Measurements from ENCODE around the gene MAP1LC3B. TPM values are rescaled to one million over a fixed set of nuclear protein-coding genes. Genes with fewer than 3 reads are reported as not detected.
"Not testable (repeated sequence)": the region's sequence is repeated elsewhere in the genome, so short reads cannot be mapped to it uniquely, and the experiment has no call there.

The MAP1LC3B gene
- total and polyA plus RNA-seq, 2 experiments from 2014 or later = 43.9 to 226 TPM

DNA sequence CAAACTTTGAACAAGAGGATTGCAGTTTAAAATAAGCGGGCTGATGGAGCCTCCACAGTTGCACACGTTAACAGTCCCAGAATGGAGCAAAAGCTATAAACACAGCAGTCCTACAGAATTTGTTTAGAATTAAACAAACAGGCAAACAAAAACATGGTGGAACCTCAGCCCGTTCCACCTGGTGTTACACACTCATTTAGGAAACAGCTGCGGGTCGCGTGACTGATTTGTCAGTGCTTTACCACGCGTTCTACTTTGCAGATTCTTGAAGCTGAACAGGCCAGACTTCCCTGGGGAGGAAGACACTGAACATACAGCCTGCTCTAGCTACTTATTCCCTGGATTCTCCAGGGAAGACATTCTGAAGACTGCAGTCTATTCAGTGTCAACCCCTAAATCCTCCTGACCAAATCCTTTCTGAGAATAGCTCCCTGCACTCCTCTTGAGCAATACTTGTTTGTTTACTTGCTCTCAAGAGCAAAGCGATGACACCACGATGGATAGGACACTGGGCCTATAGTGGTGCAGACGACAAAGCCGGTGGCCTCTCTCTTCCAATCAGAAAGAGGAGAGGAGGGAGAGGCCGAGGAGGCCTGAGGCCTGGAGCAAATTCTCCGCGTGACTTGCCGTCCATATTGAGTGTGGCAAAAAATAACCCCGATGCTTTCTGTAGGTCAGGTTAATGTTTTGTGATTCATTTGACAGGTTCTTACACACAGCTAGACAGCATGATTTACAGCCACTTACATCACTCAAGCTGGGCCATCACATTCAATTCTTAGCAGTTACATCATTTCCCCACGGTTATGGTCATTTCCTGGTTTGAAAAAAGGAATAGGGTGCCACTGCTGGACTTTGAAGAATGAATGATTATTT is 4.0 kb upstream of the MAP1LC3B start:
- Histone ChIP-seq H3K4me2 (ENCODE audit: unreplicated experiment) (peak overlapping the region; percentile 51), H3K36me3 (ENCODE audit: low read depth) (no peaks in the 10 kb centered on the region), H3K4me3 (peak overlapping the region; percentile 52), H3K27ac (peak overlapping the region; percentile 93), H3K9me3 (ENCODE audit: low read depth) (no peaks in the 10 kb centered on the region), H2AFZ (peak overlapping the region; percentile 75), H3F3A (ENCODE audit: insufficient read depth) (peaks cover 27% of the 10 kb centered on the region), H3K9ac (peak overlapping the region; percentile 77), H3K9me2 (ENCODE audit: insufficient read depth) (no peaks in the 10 kb centered on the region), H3K4me1 (ENCODE audit: insufficient read depth) (peaks cover 20% of the 10 kb centered on the region), H4K20me1 (ENCODE audit: insufficient read depth) (no peaks in the 10 kb centered on the region), H3K79me2 (ENCODE audit: insufficient read depth) (peaks cover 6% of the 10 kb centered on the region), H3K27me3 (replicated peaks; ENCODE audit: insufficient read depth) (no peaks in the 10 kb centered on the region)
- TF ChIP-seq EZH2 (IDR thresholded peaks at IDR 0.05; ENCODE audit: insufficient read depth, poor library complexity, severe bottlenecking) = no peak
- no peak for TF ChIP-seq EZH2phosphoT487 (IDR thresholded peaks at IDR 0.05; ENCODE audit: insufficient read depth, low read depth)
- WGBS, 2 experiments (ENCODE audit: low coverage in 1 of 2, low lambda C conversion rate in 2 of 2, missing lambda C conversion rate in 2 of 2) = 5 to 7% methylated on average over 18 of the region's 18 CpGs
- in situ Hi-C loops (cut with MboI) = no loop called here
- peak; percentile 97 for DNase-seq

DNA sequence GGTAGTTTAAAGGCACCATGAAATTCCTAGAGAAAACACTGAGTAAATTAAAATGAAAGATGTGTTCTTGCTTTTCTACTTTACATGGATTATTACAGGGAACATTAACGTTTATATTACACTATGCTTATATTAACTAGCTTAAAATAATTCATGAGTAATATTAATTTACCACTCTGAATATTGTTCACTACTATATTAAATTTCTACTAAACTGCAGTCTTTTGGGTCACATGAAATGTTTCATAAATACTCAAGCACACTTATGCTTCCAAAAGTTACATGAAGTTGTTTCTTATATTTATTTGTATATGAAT is 3.4 kb upstream of the MAP1LC3B start:
- Histone ChIP-seq H3K79me2 (ENCODE audit: insufficient read depth) (peaks cover 12% of the 10 kb centered on the region), H3K4me3 (peak overlapping the region; percentile 34), H3K36me3 (ENCODE audit: low read depth) (no peaks in the 10 kb centered on the region), H3K4me1 (ENCODE audit: insufficient read depth) (peaks cover 22% of the 10 kb centered on the region), H3K9ac (peak overlapping the region; percentile 77), H3K27me3 (replicated peaks; ENCODE audit: insufficient read depth) (no peaks in the 10 kb centered on the region), H3K9me2 (ENCODE audit: insufficient read depth) (no peaks in the 10 kb centered on the region), H2AFZ (peak overlapping the region; percentile 75), H3K9me3 (ENCODE audit: low read depth) (no peaks in the 10 kb centered on the region), H3F3A (ENCODE audit: insufficient read depth) (peaks cover 33% of the 10 kb centered on the region), H3K4me2 (ENCODE audit: unreplicated experiment) (peak overlapping the region; percentile 51), H3K27ac (peak overlapping the region; percentile 93), H4K20me1 (ENCODE audit: insufficient read depth) (peaks cover 2% of the 10 kb centered on the region; the same call in 1 of the 2 replicates)
- in situ Hi-C loops (cut with MboI) = no loop called here
- 23 to 27% methylated on average over 1 of the region's 1 CpG for WGBS, 2 experiments (ENCODE audit: low coverage in 1 of 2, low lambda C conversion rate in 2 of 2, missing lambda C conversion rate in 2 of 2)
- DNase-seq = no peak
- no peak for TF ChIP-seq EZH2 (IDR thresholded peaks at IDR 0.05; ENCODE audit: insufficient read depth, poor library complexity, severe bottlenecking)
- TF ChIP-seq EZH2phosphoT487 (IDR thresholded peaks at IDR 0.05; ENCODE audit: insufficient read depth, low read depth) = no peak

DNA sequence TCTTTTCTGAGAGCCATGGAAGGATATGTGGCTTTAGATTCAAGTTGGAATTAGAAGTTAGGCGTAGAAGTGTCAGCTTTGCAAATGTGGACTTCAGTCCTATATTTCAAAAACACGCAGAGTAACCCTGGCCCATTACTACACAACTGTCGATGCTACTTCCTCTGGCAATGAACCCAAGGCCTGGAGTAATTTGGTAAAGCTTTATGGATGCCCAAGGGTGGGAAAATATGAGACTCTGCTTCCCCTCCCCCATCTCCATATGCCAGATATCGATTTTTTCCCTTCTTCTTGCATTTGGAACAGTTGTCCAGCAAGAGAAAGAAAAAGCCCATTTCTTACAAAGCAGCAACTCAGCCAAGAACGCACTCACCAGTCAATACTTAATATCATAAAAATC is 2.9 kb upstream of the MAP1LC3B start:
- DNase-seq = no peak
- H2AFZ ChIP-seq = no peak overlapping the region
- H3K4me3 ChIP-seq = no peak overlapping the region
- H3K9me2 ChIP-seq (ENCODE audit: insufficient read depth) = no peaks in the 10 kb centered on the region
- H3K79me2 ChIP-seq (ENCODE audit: insufficient read depth) = peaks cover 17% of the 10 kb centered on the region
- peak overlapping the region; percentile 93 for H3K27ac ChIP-seq
- TF ChIP-seq EZH2phosphoT487 (IDR thresholded peaks at IDR 0.05; ENCODE audit: insufficient read depth, low read depth) = no peak
- TF ChIP-seq EZH2 (IDR thresholded peaks at IDR 0.05; ENCODE audit: insufficient read depth, poor library complexity, severe bottlenecking) = no peak
- peaks cover 7% of the 10 kb centered on the region; the same call in 1 of the 2 replicates for H4K20me1 ChIP-seq (ENCODE audit: insufficient read depth)
- in situ Hi-C loops (cut with MboI) = no loop called here
- H3K9me3 ChIP-seq (ENCODE audit: low read depth) = no peaks in the 10 kb centered on the region
- H3K4me2 ChIP-seq (ENCODE audit: unreplicated experiment) = no peak overlapping the region
- no peaks in the 10 kb centered on the region for H3K36me3 ChIP-seq (ENCODE audit: low read depth)
- no peaks in the 10 kb centered on the region for H3K27me3 ChIP-seq (replicated peaks; ENCODE audit: insufficient read depth)
- no peak overlapping the region for H3K9ac ChIP-seq
- peaks cover 27% of the 10 kb centered on the region for H3K4me1 ChIP-seq (ENCODE audit: insufficient read depth)
- H3F3A ChIP-seq (ENCODE audit: insufficient read depth) = peaks cover 38% of the 10 kb centered on the region
- 92% methylated on average over 5 of the region's 5 CpGs for WGBS, 2 experiments (ENCODE audit: low coverage in 1 of 2, low lambda C conversion rate in 2 of 2, missing lambda C conversion rate in 2 of 2)

DNA sequence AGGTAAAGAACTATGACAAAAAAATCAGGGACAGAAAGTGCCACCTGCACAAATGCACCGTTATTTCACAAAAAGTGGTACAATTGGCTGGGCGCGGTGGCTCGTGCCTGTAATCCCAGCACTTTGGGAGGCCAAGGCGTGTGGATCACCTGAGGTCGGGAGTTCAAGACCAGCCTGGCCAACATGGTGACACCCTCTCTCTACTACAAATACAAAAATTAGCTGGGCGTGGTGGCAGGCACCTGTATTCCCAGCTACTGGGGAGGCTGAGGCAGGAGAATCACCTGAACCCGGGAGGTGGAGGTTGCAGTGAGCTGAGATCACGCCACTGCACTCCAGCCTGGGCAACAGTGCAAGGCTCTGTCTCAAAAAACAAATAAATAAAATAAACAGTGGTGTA is 2.2 kb upstream of the MAP1LC3B start:
- peaks cover 34% of the 10 kb centered on the region for H3K4me1 ChIP-seq (ENCODE audit: insufficient read depth)
- 94 to 97% methylated on average over 9 of the region's 9 CpGs for WGBS, 2 experiments (ENCODE audit: low coverage in 1 of 2, low lambda C conversion rate in 2 of 2, missing lambda C conversion rate in 2 of 2)

More for the DNA sequence above, 2.2 kb upstream of the MAP1LC3B start:
- H3K36me3 ChIP-seq (ENCODE audit: low read depth); H3K9me3 ChIP-seq (ENCODE audit: low read depth); in situ Hi-C loops (cut with MboI); H3K9ac ChIP-seq; DNase-seq; H2AFZ ChIP-seq; H3K4me3 ChIP-seq; H3K27ac ChIP-seq; H3K27me3 ChIP-seq (replicated peaks; ENCODE audit: insufficient read depth); H3K9me2 ChIP-seq (ENCODE audit: insufficient read depth); H3K4me2 ChIP-seq (ENCODE audit: unreplicated experiment): not testable (repeated sequence)
- Histone ChIP-seq H4K20me1 (ENCODE audit: insufficient read depth) (peaks cover 12% of the 10 kb centered on the region; the same call in 1 of the 2 replicates), H3F3A (ENCODE audit: insufficient read depth) (peaks cover 43% of the 10 kb centered on the region), H3K79me2 (ENCODE audit: insufficient read depth) (peaks cover 23% of the 10 kb centered on the region)

Data from GM23248 (cell line).